HUDEP-2 (cell line): Measurements from ENCODE around the gene TMEM151A.
A peak's percentile ranks its signal among the peaks of the same experiment; 100 is the strongest.
"Not testable (repeated sequence)": the region's sequence is repeated elsewhere in the genome, so short reads cannot be mapped to it uniquely, and the experiment has no call there.

Source experiments
- DNase-seq, 76 experiments: peaks; one replicate each; lab custom pipeline; 2025; ENCODE audit not compliant: unreplicated experiment in 76 of 76; lab: John Stamatoyannopoulos, UW

TMEM151A gene

GRCh38 chr11:66297610-66298009 is 5.9 kb downstream of the TMEM151A start:
- no peak for DNase-seq

- DNase-seq = peak in 1 of 76 experiments; percentile 12
These were observed 7.5 kb downstream of the TMEM151A start for GRCh38 chr11:66299186-66299585.

- no peak for DNase-seq
These were observed 11.0 kb downstream of the TMEM151A start for GRCh38 chr11:66302656-66303055.

GRCh38 chr11:66309475-66309874 is 17.8 kb downstream of the TMEM151A start:
- DNase-seq = no peak

- no peak for DNase-seq
These were observed 18.6 kb downstream of the TMEM151A start for GRCh38 chr11:66310324-66310723.

- DNase-seq = not testable (repeated sequence)
These were observed 19.2 kb downstream of the TMEM151A start for GRCh38 chr11:66310803-66311440.

- DNase-seq = no peak
These were observed 19.8 kb downstream of the TMEM151A start for GRCh38 chr11:66311470-66311964.

- DNase-seq = peak in 75 of 76 experiments; percentile 50 to 98 (median 84)
These were observed 20.4 kb downstream of the TMEM151A start for GRCh38 chr11:66311965-66312548.

- DNase-seq = peak in 75 of 76 experiments; percentile 54 to 99 (median 97)
These were observed 21.0 kb downstream of the TMEM151A start for GRCh38 chr11:66312549-66313320.

- DNase-seq = no peak
These were observed 21.9 kb downstream of the TMEM151A start for GRCh38 chr11:66313321-66314185.

GRCh38 chr11:66314186-66314501 is 22.4 kb downstream of the TMEM151A start:
- no peak for DNase-seq

- DNase-seq = no peak
These were observed 23.1 kb downstream of the TMEM151A start for GRCh38 chr11:66314561-66315497.

GRCh38 chr11:66315498-66315885 is 23.8 kb downstream of the TMEM151A start:
- no peak for DNase-seq

- DNase-seq = no peak
These were observed 24.5 kb downstream of the TMEM151A start for GRCh38 chr11:66315921-66316811.

- no peak for DNase-seq
These were observed 25.2 kb downstream of the TMEM151A start, which contains the start of gene CD248 for GRCh38 chr11:66316849-66317251. TSS of gene CD248 (minus strand) at chr11:66317044. CDS start at chr11:66317027, 17 bp downstream.

- no peak for DNase-seq
These were observed 25.6 kb downstream of the TMEM151A start for GRCh38 chr11:66317322-66317722.

- DNase-seq = no peak
These were observed 26.3 kb downstream of the TMEM151A start for GRCh38 chr11:66317723-66318599.

- no peak for DNase-seq
These were observed 26.9 kb downstream of the TMEM151A start for GRCh38 chr11:66318600-66318970.
